Adrenal gland (tissue), 5 donors: ENCODE measurements around the gene PTK7.

Experiments
- POLR2A ChIP-seq, 2 donors: fragments of 450-650 bp; IDR thresholded peaks; one replicate each; pipeline ENCODE4 v1.6.1; 2017; ENCODE audit warnings: antibody characterized with exemption in 2 of 2, mild to moderate bottlenecking in 2 of 2, moderate library complexity in 1 of 2
- TF ChIP-seq, protein P1 (sequence below), 6 experiments: fragments of 450-650 bp in 4 of 6; fragments of 200-600 bp in 2 of 6; sonication (generic) in 1 of 6; IDR thresholded peaks; 1 replicate in 5 of 6; 2 replicates in 1 of 6; pipeline versions ENCODE4 v1.5.1 to v1.8.0; 2016 to 2021; ENCODE audit warnings: antibody characterized with exemption in 6 of 6, mild to moderate bottlenecking in 2 of 6, moderate library complexity in 1 of 6
- donor health status: DM: no; HTN: no; CAD: no.

DNA sequence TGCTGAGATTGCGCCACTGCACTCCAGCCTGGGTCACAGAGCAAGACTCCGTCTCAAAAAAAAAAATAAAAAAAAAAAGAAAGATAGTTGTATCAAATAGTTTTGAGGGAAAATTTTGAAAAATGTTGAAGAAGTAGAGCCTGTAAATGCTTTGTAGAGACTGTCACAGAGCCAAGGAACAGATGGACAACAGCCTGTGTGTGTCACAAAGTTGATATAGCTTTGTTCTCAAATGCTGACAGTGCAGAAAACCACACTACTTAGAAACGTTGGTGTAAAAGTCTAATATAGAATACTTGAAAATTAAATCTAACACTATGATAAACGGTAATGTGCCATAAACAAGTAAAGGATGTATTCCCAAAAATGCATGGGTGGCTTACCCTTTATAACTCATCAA, 25.4 kb downstream of the PTK7 start:
- TF ChIP-seq POLR2A (IDR thresholded peaks at IDR 0.05) = no peak
- TF ChIP-seq, protein P1, sequence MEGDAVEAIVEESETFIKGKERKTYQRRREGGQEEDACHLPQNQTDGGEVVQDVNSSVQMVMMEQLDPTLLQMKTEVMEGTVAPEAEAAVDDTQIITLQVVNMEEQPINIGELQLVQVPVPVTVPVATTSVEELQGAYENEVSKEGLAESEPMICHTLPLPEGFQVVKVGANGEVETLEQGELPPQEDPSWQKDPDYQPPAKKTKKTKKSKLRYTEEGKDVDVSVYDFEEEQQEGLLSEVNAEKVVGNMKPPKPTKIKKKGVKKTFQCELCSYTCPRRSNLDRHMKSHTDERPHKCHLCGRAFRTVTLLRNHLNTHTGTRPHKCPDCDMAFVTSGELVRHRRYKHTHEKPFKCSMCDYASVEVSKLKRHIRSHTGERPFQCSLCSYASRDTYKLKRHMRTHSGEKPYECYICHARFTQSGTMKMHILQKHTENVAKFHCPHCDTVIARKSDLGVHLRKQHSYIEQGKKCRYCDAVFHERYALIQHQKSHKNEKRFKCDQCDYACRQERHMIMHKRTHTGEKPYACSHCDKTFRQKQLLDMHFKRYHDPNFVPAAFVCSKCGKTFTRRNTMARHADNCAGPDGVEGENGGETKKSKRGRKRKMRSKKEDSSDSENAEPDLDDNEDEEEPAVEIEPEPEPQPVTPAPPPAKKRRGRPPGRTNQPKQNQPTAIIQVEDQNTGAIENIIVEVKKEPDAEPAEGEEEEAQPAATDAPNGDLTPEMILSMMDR (IDR thresholded peaks at IDR 0.05) = no peak
